Calu3 (cell line): Measurements from ENCODE around the gene RNF115. TPM values are rescaled to one million over a fixed set of nuclear protein-coding genes. Genes with fewer than 3 reads are reported as not detected.

ENCODE experiments used
- BruUV-seq: library from RNA; stranded (reverse); fragments of 400-500 nt; replicated peaks from 2 replicates; lab custom pipeline; 2021; lab: Mats Ljungman, UMichigan
- CTCF ChIA-PET: fragments of 300-600 bp; sonication (Branson Sonifier 250); formaldehyde crosslinking; loops from one replicate; lab custom pipeline; 2022; ENCODE audit warnings: antibody characterized with exemption; lab: Charles Lee
- DNase-seq: peaks from one replicate; pipeline ENCODE4 v3.0.0; 2022
- H3K27ac Mint-ChIP-seq: one replicate; pipeline ENCODE4 v1.8.0; 2022; ENCODE audit warnings: mixed read lengths; ENCODE audit not compliant: unreplicated experiment
- H3K27me3 Mint-ChIP-seq: one replicate; pipeline ENCODE4 v1.8.0; 2022; ENCODE audit warnings: mixed read lengths; ENCODE audit not compliant: unreplicated experiment
- H3K36me3 Mint-ChIP-seq: one replicate; pipeline ENCODE4 v1.8.0; 2022; ENCODE audit warnings: mild to moderate bottlenecking, moderate library complexity, mixed read lengths; ENCODE audit not compliant: insufficient read depth, unreplicated experiment
- H3K4me1 Mint-ChIP-seq: one replicate; pipeline ENCODE4 v1.8.0; 2022; ENCODE audit warnings: mild to moderate bottlenecking, low read depth, mixed read lengths; ENCODE audit not compliant: unreplicated experiment
- H3K4me3 Mint-ChIP-seq: one replicate; pipeline ENCODE4 v1.8.0; 2022; ENCODE audit warnings: mild to moderate bottlenecking, low read depth, moderate library complexity, mixed read lengths; ENCODE audit not compliant: unreplicated experiment
- H3K9me3 Mint-ChIP-seq: one replicate; pipeline ENCODE4 v1.8.0; 2022; ENCODE audit warnings: low read depth, mixed read lengths; ENCODE audit not compliant: unreplicated experiment
- intact Hi-C: fragments of 100-400 bp; cut with micrococcal nuclease; formaldehyde crosslinking; loops from one replicate; pipeline ENCODE4 v1.10.0; 2022; ENCODE audit not compliant: unreplicated experiment
- total RNA-seq: library from RNA; stranded (reverse); gene quantifications from 2 replicates; pipeline ENCODE4 v1.2.3, GENCODE V29; 2022
- TF ChIP-seq, protein P1 (sequence below): fragments of 200-600 bp; IDR thresholded peaks from one replicate; pipeline ENCODE4 v1.8.0; 2022; ENCODE audit warnings: antibody characterized with exemption; ENCODE audit not compliant: unreplicated experiment

The RNF115 gene
- total RNA-seq, 1 experiment from 2014 or later, result 9.5 TPM

DNA sequence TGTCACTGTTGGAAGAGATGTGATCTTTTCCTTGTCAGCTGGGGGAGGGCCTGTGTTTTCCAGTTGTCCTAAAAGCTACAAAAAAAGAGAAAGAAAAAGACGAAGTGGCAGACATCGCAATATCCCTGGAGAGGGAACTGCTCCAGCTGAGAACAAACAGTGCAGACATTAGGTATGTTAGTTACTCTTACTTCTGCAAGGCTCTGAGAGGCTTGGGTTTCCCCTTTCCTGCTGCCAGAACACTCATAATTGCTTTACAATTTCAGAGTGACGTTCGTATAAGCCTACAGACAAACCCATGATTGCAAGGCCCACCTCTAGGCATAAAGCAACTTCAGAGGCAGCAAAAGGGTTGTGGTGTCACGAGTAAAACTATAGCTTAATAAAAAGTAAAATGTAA lies 73.5 kb downstream of the RNF115 start:
- no peak for DNase-seq
- H3K36me3 Mint-ChIP-seq, result no peaks in the 10 kb centered on the region
- H3K4me1 Mint-ChIP-seq, result no peaks in the 10 kb centered on the region
- H3K27ac Mint-ChIP-seq, result no peak overlapping the region
- intact Hi-C loops, result no loop called here
- CTCF ChIA-PET, result interaction anchor here (0.5 kb wide), 1 partner anchor 11 kb away, joined by 4 read pairs; no protein-coding TSS in a partner anchor
- no peak overlapping the region for H3K4me3 Mint-ChIP-seq
- H3K9me3 Mint-ChIP-seq, result no peaks in the 10 kb centered on the region
- no peaks in the 10 kb centered on the region for H3K27me3 Mint-ChIP-seq
- BruUV-seq, result no TSS peak
- TF ChIP-seq, protein P1, sequence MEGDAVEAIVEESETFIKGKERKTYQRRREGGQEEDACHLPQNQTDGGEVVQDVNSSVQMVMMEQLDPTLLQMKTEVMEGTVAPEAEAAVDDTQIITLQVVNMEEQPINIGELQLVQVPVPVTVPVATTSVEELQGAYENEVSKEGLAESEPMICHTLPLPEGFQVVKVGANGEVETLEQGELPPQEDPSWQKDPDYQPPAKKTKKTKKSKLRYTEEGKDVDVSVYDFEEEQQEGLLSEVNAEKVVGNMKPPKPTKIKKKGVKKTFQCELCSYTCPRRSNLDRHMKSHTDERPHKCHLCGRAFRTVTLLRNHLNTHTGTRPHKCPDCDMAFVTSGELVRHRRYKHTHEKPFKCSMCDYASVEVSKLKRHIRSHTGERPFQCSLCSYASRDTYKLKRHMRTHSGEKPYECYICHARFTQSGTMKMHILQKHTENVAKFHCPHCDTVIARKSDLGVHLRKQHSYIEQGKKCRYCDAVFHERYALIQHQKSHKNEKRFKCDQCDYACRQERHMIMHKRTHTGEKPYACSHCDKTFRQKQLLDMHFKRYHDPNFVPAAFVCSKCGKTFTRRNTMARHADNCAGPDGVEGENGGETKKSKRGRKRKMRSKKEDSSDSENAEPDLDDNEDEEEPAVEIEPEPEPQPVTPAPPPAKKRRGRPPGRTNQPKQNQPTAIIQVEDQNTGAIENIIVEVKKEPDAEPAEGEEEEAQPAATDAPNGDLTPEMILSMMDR, result no peak

DNA sequence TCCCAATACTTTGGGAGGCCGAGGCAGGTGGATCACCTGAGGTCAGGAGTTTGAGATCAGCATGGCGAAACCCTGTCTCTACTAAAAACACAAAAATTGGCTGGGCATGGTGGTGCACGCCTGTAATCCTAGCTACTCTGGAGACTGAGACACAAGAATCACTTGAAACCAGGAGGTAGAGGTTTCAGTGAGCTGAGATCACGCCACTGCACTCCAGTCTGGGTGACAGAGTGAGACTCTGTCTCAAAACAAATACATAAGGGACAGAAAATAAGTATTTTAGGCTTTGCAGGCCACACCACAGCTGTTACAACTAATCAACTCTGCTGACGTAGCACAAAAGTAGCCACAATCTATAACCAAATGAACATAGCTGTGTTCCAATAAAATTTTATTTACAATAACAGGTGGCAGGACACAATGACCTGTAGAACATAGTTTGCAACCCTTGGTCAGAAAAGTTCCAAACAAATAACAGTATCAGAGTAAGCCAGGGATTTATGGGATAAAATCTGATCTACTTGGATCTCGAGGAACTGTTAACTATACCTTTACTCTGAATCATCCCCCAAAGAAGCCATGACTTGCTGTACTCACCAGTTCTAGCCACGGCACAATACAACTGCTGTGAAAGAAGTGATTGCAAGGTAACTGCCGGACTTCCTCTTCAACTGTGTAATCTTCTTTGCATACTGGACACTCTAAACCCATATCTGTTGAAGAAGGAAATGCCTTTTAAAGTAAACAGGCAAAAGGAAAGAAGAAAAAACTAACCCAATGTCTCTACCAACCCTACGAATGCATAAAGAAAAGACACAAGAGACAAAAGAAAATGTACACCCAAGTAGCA lies 76.3 kb downstream of the RNF115 start:
- H3K36me3 Mint-ChIP-seq, result peaks cover 4% of the 10 kb centered on the region
- TF ChIP-seq, protein P1, result no peak

DNA sequence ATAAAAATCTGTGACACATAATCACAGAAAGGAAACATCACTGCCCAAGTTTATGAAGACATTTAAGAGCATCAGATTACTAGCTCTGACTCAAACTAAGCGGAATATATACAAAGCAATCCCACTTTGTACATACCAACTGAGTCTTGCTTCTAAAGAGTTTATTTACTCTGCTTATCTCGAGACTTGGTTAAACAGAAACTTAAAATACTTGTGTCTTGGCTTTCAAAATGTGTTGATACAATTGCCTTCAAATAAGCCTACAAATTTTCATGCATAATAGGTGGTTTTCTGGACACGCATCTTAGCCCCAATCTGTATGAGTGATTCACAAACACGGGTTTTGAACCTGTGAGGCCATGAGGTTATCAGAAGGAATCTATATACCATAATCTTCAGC lies 83.6 kb downstream of the RNF115 start:
- TF ChIP-seq, protein P1, result no peak
- peak; percentile 9 for DNase-seq
- Mint-ChIP-seq H3K9me3 (no peaks in the 10 kb centered on the region), H3K4me1 (peaks cover 23% of the 10 kb centered on the region), H3K27me3 (no peaks in the 10 kb centered on the region), H3K36me3 (peaks cover 3% of the 10 kb centered on the region), H3K4me3 (no peak overlapping the region), H3K27ac (no peak overlapping the region)
- BruUV-seq, result no TSS peak
- CTCF ChIA-PET, result interaction anchor here (0.6 to 1.5 kb wide), 5 partner anchors 10 to 308 kb away, joined by 3 to 8 read pairs (median 3); partner anchors contain the start of gene NUDT17
- intact Hi-C loops, result loop anchor here (5.0 kb wide), 1 partner anchor 42 kb away; no protein-coding TSS in a partner anchor

More for the DNA sequence above, 76.3 kb downstream of the RNF115 start:
- no peak overlapping the region for H3K27ac Mint-ChIP-seq
- CTCF ChIA-PET, result no interaction called here
- intact Hi-C loops, result no loop called here
- H3K4me1 Mint-ChIP-seq, result no peaks in the 10 kb centered on the region
- no peaks in the 10 kb centered on the region for H3K9me3 Mint-ChIP-seq
- no TSS peak for BruUV-seq
- H3K4me3 Mint-ChIP-seq, result no peak overlapping the region
- no peak for DNase-seq
- no peaks in the 10 kb centered on the region for H3K27me3 Mint-ChIP-seq

DNA sequence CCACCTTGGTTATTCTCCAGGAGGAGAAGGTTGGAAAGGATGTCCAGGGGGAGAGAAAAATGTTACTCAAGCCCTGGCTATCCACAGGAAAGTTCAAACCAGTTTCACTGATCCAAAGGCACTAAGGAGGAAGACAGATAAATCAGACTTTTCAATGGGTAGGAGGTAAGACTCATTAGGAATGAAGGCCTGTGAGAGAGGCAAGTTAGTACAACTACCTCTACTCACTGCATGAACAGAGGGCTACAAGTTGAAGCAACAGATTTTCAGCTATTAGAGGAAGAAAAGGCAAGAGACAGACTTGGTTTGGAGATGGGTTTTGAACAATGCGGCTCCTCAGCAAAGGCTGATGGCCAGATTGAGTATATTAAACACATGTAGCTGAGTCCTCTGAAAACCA lies 87.7 kb downstream of the RNF115 start:
- TF ChIP-seq, protein P1, result no peak
- peaks cover 13% of the 10 kb centered on the region for H3K27me3 Mint-ChIP-seq
- CTCF ChIA-PET, result no interaction called here
- no peaks in the 10 kb centered on the region for H3K36me3 Mint-ChIP-seq
- no peak for DNase-seq
- H3K9me3 Mint-ChIP-seq, result no peaks in the 10 kb centered on the region
- peaks cover 23% of the 10 kb centered on the region for H3K4me1 Mint-ChIP-seq
- no TSS peak for BruUV-seq
- intact Hi-C loops, result loop anchor here (10.0 kb wide), 1 partner anchor 89 kb away; the partner anchor contains the start of genes POLR3C and RNF115
- no peak overlapping the region for H3K27ac Mint-ChIP-seq
- H3K4me3 Mint-ChIP-seq, result no peak overlapping the region
